ENCODE measurements around the gene DRAXIN. TPM values are rescaled to one million over a fixed set of nuclear protein-coding genes. Genes with fewer than 3 reads are reported as not detected.

Gene DRAXIN
- total RNA-seq, 1 experiment from 2014 or later: 20.5 TPM

DNA sequence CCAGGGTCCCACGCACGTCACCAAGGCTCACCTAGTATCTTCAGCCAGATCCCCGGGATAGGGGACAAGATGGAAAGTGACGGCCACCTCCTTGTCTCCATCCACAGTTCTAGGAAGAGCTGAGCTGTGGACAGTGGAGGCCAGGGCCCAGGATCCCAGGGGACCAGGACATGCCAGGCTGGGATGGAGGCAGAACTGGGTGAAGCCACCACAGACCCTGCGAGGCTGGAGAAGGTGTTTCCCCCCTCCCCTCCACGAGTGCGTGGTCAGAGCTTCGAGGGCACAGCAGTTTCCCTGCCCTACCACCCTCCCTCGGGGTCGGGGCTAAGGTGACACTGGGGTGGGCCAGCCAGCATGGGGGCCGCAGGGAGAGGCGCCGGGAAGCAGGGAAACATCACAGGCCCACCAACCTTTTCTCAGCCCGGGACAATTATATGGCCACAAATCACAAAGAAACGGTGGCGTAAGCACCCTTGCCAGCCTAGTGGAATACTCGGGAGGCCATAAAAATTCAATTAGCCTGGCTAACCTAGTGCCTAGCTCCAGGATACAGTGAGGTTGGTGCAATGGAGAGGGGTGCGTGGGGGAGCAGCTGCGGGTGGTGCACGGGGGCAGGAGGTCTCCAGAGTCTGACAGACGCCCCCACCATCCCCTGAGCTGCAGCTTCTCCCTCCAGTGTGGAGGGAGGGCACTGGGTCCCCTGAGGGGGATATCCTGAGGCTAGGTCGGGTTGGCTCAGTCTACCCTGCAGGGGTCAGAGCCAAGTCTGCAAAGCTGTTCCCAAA lies 13.4 kb downstream of the DRAXIN start:
- no peak overlapping the region for H2AK5ac ChIP-seq (ENCODE audit: insufficient read length, low read length)
- no peak overlapping the region for H3K4me2 ChIP-seq (ENCODE audit: insufficient read depth, insufficient read length, low read length)
- no peaks in the 10 kb centered on the region; the same call in 1 of the 2 replicates for H3K79me2 ChIP-seq (ENCODE audit: insufficient read depth, low read length)
- H3K27me3 ChIP-seq (ENCODE audit: insufficient read depth, low read length): no peaks in the 10 kb centered on the region
- Mint-ChIP-seq H3K9me3 (no peaks in the 10 kb centered on the region), H3K4me1 (peaks cover 55 to 61% of the 10 kb centered on the region in 2 experiments), H3K4me3 (peak overlapping the region in 1 of 2 experiments; percentile 49; a peak in 2 of 5 replicates), H3K27me3 (ENCODE audit: low read depth) (no peaks in the 10 kb centered on the region), H3K27ac (peak overlapping the region; percentile 16 to 79 (median 56); a peak in 4 of 7 replicates), H3K36me3 (ENCODE audit: insufficient read depth in 1 of 3, low read depth in 3 of 3) (peaks cover 9 to 21% (median 10%) of the 10 kb centered on the region in 3 experiments)
- H3K23me2 ChIP-seq (ENCODE audit: insufficient read length, low read depth, low read length, poor library complexity, severe bottlenecking): peaks cover 5% of the 10 kb centered on the region
- no peak overlapping the region for H2BK15ac ChIP-seq (ENCODE audit: low read depth, low read length)
- TF ChIP-seq, protein P1, sequence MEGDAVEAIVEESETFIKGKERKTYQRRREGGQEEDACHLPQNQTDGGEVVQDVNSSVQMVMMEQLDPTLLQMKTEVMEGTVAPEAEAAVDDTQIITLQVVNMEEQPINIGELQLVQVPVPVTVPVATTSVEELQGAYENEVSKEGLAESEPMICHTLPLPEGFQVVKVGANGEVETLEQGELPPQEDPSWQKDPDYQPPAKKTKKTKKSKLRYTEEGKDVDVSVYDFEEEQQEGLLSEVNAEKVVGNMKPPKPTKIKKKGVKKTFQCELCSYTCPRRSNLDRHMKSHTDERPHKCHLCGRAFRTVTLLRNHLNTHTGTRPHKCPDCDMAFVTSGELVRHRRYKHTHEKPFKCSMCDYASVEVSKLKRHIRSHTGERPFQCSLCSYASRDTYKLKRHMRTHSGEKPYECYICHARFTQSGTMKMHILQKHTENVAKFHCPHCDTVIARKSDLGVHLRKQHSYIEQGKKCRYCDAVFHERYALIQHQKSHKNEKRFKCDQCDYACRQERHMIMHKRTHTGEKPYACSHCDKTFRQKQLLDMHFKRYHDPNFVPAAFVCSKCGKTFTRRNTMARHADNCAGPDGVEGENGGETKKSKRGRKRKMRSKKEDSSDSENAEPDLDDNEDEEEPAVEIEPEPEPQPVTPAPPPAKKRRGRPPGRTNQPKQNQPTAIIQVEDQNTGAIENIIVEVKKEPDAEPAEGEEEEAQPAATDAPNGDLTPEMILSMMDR (conservative IDR thresholded peaks at IDR 0.05): no peak
- H3K18ac ChIP-seq (ENCODE audit: insufficient read length, low read depth, low read length): no peak overlapping the region
- H3K23ac ChIP-seq (ENCODE audit: insufficient read length, low read depth, low read length): no peak overlapping the region
- H2BK5ac ChIP-seq (ENCODE audit: insufficient read length, low read length): no peak overlapping the region
- H2BK120ac ChIP-seq (ENCODE audit: low read depth, low read length, poor library complexity, severe bottlenecking): no peak overlapping the region
- H3K4me1 ChIP-seq (ENCODE audit: insufficient read depth, low read length): peaks cover 10% of the 10 kb centered on the region
- no CpG with 5 or more reads among the region's 22 CpGs for WGBS (ENCODE audit: extremely low coverage, insufficient read length, low lambda C conversion rate)
- no peak overlapping the region for H4K5ac ChIP-seq (ENCODE audit: insufficient read length, low read depth, low read length)
- no peak overlapping the region for H3T11ph ChIP-seq (ENCODE audit: low read length)
- peak; percentile 25 for DNase-seq
- no peak overlapping the region for H2BK20ac ChIP-seq (ENCODE audit: low read depth, low read length, poor library complexity, severe bottlenecking)
- no peak overlapping the region for H3K27ac ChIP-seq (ENCODE audit: insufficient read length, low read depth, low read length)
- H3K9ac ChIP-seq (ENCODE audit: extremely low read depth, insufficient read length, low read length): no peak overlapping the region
- no peak overlapping the region for H3K56ac ChIP-seq (ENCODE audit: insufficient read length, low read depth, low read length)
- peaks cover 8% of the 10 kb centered on the region for H4K20me1 ChIP-seq (ENCODE audit: control insufficient read depth, insufficient read depth, insufficient read length)
- H4K8ac ChIP-seq (replicated peaks; ENCODE audit: insufficient read length, low read depth, low read length): no peak overlapping the region
- no peak overlapping the region for H3K4ac ChIP-seq (ENCODE audit: low read depth, low read length)
- H3K14ac ChIP-seq (ENCODE audit: insufficient read depth, low read length): no peak overlapping the region
- no peak overlapping the region for H2AFZ ChIP-seq (ENCODE audit: low read length)
- H3K79me1 ChIP-seq (ENCODE audit: insufficient read depth, low read depth, low read length, poor library complexity, severe bottlenecking): no peaks in the 10 kb centered on the region
- H4K91ac ChIP-seq (ENCODE audit: insufficient read length, low read depth, low read length): no peak overlapping the region
- no peaks in the 10 kb centered on the region for H3K9me3 ChIP-seq (ENCODE audit: control insufficient read depth, low read depth, low read length)
- no peak overlapping the region for H2BK12ac ChIP-seq (ENCODE audit: insufficient read length, low read depth, low read length)

All from H9 (cell line).